Mesenchymal stem cell (in vitro differentiated cells and primary cell): ENCODE data around the gene RNF4.
"Not testable (repeated sequence)": the region's sequence is repeated elsewhere in the genome, so short reads cannot be mapped to it uniquely, and the experiment has no call there.

Experiments
- DNase-seq: peaks from one replicate; pipeline ENCODE4 v3.0.0-alpha.2; 2013
- H2AFZ ChIP-seq: one replicate; pipeline ENCODE4 v1.6.1; 2013; ENCODE audit warnings: low read depth, mild to moderate bottlenecking, control low read depth, inconsistent platforms, low read length, moderate library complexity
- H2AK5ac ChIP-seq: 2 replicates; pipeline ENCODE4 v1.6.1; 2013; ENCODE audit warnings: low read length, moderate library complexity, mild to moderate bottlenecking, inconsistent platforms; ENCODE audit not compliant: severe bottlenecking
- H2BK120ac ChIP-seq: one replicate; pipeline ENCODE4 v1.6.1; 2013; ENCODE audit warnings: low read depth, mild to moderate bottlenecking, inconsistent platforms, low read length, moderate library complexity
- H2BK12ac ChIP-seq, 2 experiments: one replicate each; pipeline ENCODE4 v1.6.1; 2013; ENCODE audit warnings: inconsistent platforms in 2 of 2, low read length in 2 of 2, mild to moderate bottlenecking in 2 of 2, moderate library complexity in 2 of 2, control low read depth in 1 of 2
- H2BK15ac ChIP-seq: one replicate; pipeline ENCODE4 v1.6.1; 2013; ENCODE audit warnings: mild to moderate bottlenecking, low read depth, inconsistent platforms; ENCODE audit not compliant: poor library complexity, severe bottlenecking
- H2BK5ac ChIP-seq: 2 replicates; pipeline ENCODE4 v1.6.1; 2013; ENCODE audit warnings: low read depth, mild to moderate bottlenecking, low read length, control low read depth, inconsistent platforms; ENCODE audit not compliant: poor library complexity, severe bottlenecking
- H3K14ac ChIP-seq, 2 experiments: one replicate each; pipeline ENCODE4 v1.6.1; 2013; ENCODE audit warnings: inconsistent platforms in 2 of 2, low read length in 2 of 2, control low read depth in 1 of 2, mild to moderate bottlenecking in 1 of 2, moderate library complexity in 1 of 2
- H3K18ac ChIP-seq, 2 experiments: one replicate each; pipeline ENCODE4 v1.6.1; 2013; ENCODE audit warnings: inconsistent platforms in 2 of 2, low read length in 2 of 2, control low read depth in 1 of 2, low read depth in 1 of 2, mild to moderate bottlenecking in 1 of 2
- H3K23ac ChIP-seq, 2 experiments: one replicate each; pipeline ENCODE4 v1.6.1; 2013; ENCODE audit warnings: inconsistent platforms in 2 of 2, low read length in 2 of 2, mild to moderate bottlenecking in 2 of 2, moderate library complexity in 2 of 2, control low read depth in 1 of 2
- H3K27ac ChIP-seq: 2 replicates; pipeline ENCODE4 v1.5.1; 2013; ENCODE audit warnings: mild to moderate bottlenecking, moderate library complexity, low read length, control low read depth, inconsistent platforms; ENCODE audit not compliant: poor library complexity, severe bottlenecking
- H3K27me3 ChIP-seq, 2 experiments: 2 replicates each; pipeline versions ENCODE4 v1.6.1 to v1.7.0; 2013; ENCODE audit warnings: low read length in 2 of 2, mild to moderate bottlenecking in 2 of 2, moderate library complexity in 2 of 2, control low read depth in 1 of 2, inconsistent platforms in 1 of 2; ENCODE audit not compliant: control insufficient read depth in 1 of 2, insufficient read depth in 1 of 2
- H3K36me3 ChIP-seq, 2 experiments: 2 replicates each; pipeline versions ENCODE4 v1.6.1 to v1.7.0; 2013; ENCODE audit warnings: low read length in 2 of 2, control low read depth in 1 of 2, inconsistent platforms in 1 of 2, low read depth in 1 of 2, mild to moderate bottlenecking in 1 of 2; ENCODE audit not compliant: insufficient read depth in 2 of 2, control insufficient read depth in 1 of 2
- H3K4ac ChIP-seq, 2 experiments: one replicate each; pipeline ENCODE4 v1.6.1; 2013; ENCODE audit warnings: inconsistent platforms in 2 of 2, low read length in 2 of 2, mild to moderate bottlenecking in 2 of 2, moderate library complexity in 2 of 2, control low read depth in 1 of 2, low read depth in 1 of 2
- H3K4me1 ChIP-seq: 2 replicates; pipeline ENCODE4 v1.6.1; 2013; ENCODE audit warnings: low read depth, low read length, control low read depth; ENCODE audit not compliant: control insufficient read depth, insufficient read depth
- H3K4me2 ChIP-seq: 2 replicates; pipeline ENCODE4 v1.6.1; 2013; ENCODE audit warnings: low read length, mild to moderate bottlenecking, inconsistent platforms; ENCODE audit not compliant: poor library complexity, severe bottlenecking
- H3K4me3 ChIP-seq, 2 experiments: 2 replicates each; pipeline versions ENCODE4 v1.5.1 to v1.7.0; 2013; ENCODE audit warnings: low read length in 2 of 2, mild to moderate bottlenecking in 2 of 2, control low read depth in 1 of 2, low read depth in 1 of 2; ENCODE audit not compliant: insufficient read depth in 1 of 2
- H3K79me1 ChIP-seq: replicated peaks from 2 replicates; pipeline ENCODE4 v1.6.1; 2013; ENCODE audit warnings: mild to moderate bottlenecking, control low read depth, low read length, inconsistent platforms; ENCODE audit not compliant: poor library complexity, severe bottlenecking
- H3K9ac ChIP-seq: 2 replicates; pipeline ENCODE4 v1.7.0; 2013; ENCODE audit warnings: mild to moderate bottlenecking, low read length, moderate library complexity
- H3K9me3 ChIP-seq: 2 replicates; pipeline ENCODE4 v1.7.0; 2013; ENCODE audit warnings: mild to moderate bottlenecking, low read length; ENCODE audit not compliant: control insufficient read depth
- H4K8ac ChIP-seq: one replicate; pipeline ENCODE4 v1.6.1; 2013; ENCODE audit warnings: inconsistent platforms, mild to moderate bottlenecking, low read length, moderate library complexity
- H4K91ac ChIP-seq: one replicate; pipeline ENCODE4 v1.6.1; 2013; ENCODE audit warnings: mild to moderate bottlenecking, low read length, inconsistent platforms
- WGBS: methylation state at CpG from one replicate; pipeline ENCODE4 v1.1.7; 2013; ENCODE audit warnings: mixed read lengths; 5-methylcytosine and 5-hydroxymethylcytosine counted together

Gene RNF4

GRCh38 chr4:2465544-2465943 lies 3.4 kb upstream of the RNF4 start:
- H2BK5ac ChIP-seq, H3K4me3 ChIP-seq, H4K91ac ChIP-seq, H2BK120ac ChIP-seq, H3K4me2 ChIP-seq, H3K27ac ChIP-seq, H2BK12ac ChIP-seq, H3K79me1 ChIP-seq, H3K36me3 ChIP-seq, H4K8ac ChIP-seq, H3K14ac ChIP-seq, H3K4ac ChIP-seq, H2AK5ac ChIP-seq, H3K18ac ChIP-seq, H3K23ac ChIP-seq, H2AFZ ChIP-seq, H3K27me3 ChIP-seq, DNase-seq, H2BK15ac ChIP-seq, H3K9me3 ChIP-seq, H3K9ac ChIP-seq: not testable (repeated sequence)
- peaks cover 13% of the 10 kb centered on the region for H3K4me1 ChIP-seq

- H3K79me1 ChIP-seq: peaks cover 4% of the 10 kb centered on the region
- H3K18ac ChIP-seq: peak overlapping the region; percentile 53 to 58
- H3K4me2 ChIP-seq: peak overlapping the region; percentile 65
- peaks cover 21 to 27% of the 10 kb centered on the region in 2 experiments for H3K36me3 ChIP-seq
- H2BK120ac ChIP-seq: peak overlapping the region; percentile 44
- no peaks in the 10 kb centered on the region for H3K27me3 ChIP-seq
- peak overlapping the region; percentile 96 for H3K9ac ChIP-seq
- H2AK5ac ChIP-seq: no peak overlapping the region
- no peak overlapping the region for H2BK15ac ChIP-seq
- peak overlapping the region in 1 of 2 experiments; percentile 71 for H3K23ac ChIP-seq
- peak overlapping the region; percentile 39 to 62 for H3K4ac ChIP-seq
- H3K27ac ChIP-seq: peak overlapping the region; percentile 85
- H3K14ac ChIP-seq: peak overlapping the region in 1 of 2 experiments; percentile 49
- WGBS: under 1% methylated on average over 78 of the region's 78 CpGs
- peak overlapping the region; percentile 67 for H2AFZ ChIP-seq
- H4K91ac ChIP-seq: peak overlapping the region; percentile 85
- peak overlapping the region; percentile 93 to 97 for H3K4me3 ChIP-seq
- peak; percentile 49 for DNase-seq
- no peak overlapping the region for H2BK5ac ChIP-seq
- H3K9me3 ChIP-seq: peaks cover 12% of the 10 kb centered on the region
- H2BK12ac ChIP-seq: no peak overlapping the region
- H3K4me1 ChIP-seq: peaks cover 8% of the 10 kb centered on the region
- H4K8ac ChIP-seq: peak overlapping the region; percentile 83
These were observed 482 bp downstream of the RNF4 start for GRCh38 chr4:2469192-2469984.

- peaks cover 4% of the 10 kb centered on the region for H3K79me1 ChIP-seq
- H4K91ac ChIP-seq: no peak overlapping the region
- no peak overlapping the region for H2AFZ ChIP-seq
- H4K8ac ChIP-seq: no peak overlapping the region
- WGBS: 91% methylated on average over 5 of the region's 7 CpGs
- H2BK12ac ChIP-seq: no peak overlapping the region
- H3K4me3 ChIP-seq: peak overlapping the region in 1 of 2 experiments; percentile 97
- H3K14ac ChIP-seq: no peak overlapping the region
- H2BK15ac ChIP-seq: no peak overlapping the region
- peaks cover 12% of the 10 kb centered on the region for H3K9me3 ChIP-seq
- no peak overlapping the region for H2BK5ac ChIP-seq
- no peak overlapping the region for H2BK120ac ChIP-seq
- peak overlapping the region; percentile 20 for H3K4me2 ChIP-seq
- no peak overlapping the region for H2AK5ac ChIP-seq
- H3K18ac ChIP-seq: no peak overlapping the region
- H3K36me3 ChIP-seq: peaks cover 19 to 24% of the 10 kb centered on the region in 2 experiments
- H3K4ac ChIP-seq: no peak overlapping the region
- peak overlapping the region; percentile 96 for H3K9ac ChIP-seq
- no peak overlapping the region for H3K23ac ChIP-seq
- H3K27ac ChIP-seq: no peak overlapping the region
- DNase-seq: no peak
- H3K27me3 ChIP-seq: no peaks in the 10 kb centered on the region
- peaks cover 8% of the 10 kb centered on the region for H3K4me1 ChIP-seq
These were observed 1.9 kb downstream of the RNF4 start for GRCh38 chr4:2470791-2471190.

GRCh38 chr4:2472187-2472586 lies 3.3 kb downstream of the RNF4 start:
- 100% methylated on average over 4 of the region's 4 CpGs for WGBS
- H4K8ac ChIP-seq: no peak overlapping the region
- H4K91ac ChIP-seq: no peak overlapping the region
- peak; percentile 30 for DNase-seq
- no peak overlapping the region for H2BK15ac ChIP-seq
- no peak overlapping the region for H3K9ac ChIP-seq
- no peaks in the 10 kb centered on the region for H3K27me3 ChIP-seq
- H2BK120ac ChIP-seq: no peak overlapping the region
- H3K4ac ChIP-seq: no peak overlapping the region
- H3K4me2 ChIP-seq: no peak overlapping the region
- H3K9me3 ChIP-seq: peaks cover 12% of the 10 kb centered on the region
- no peak overlapping the region for H2AFZ ChIP-seq
- H2BK5ac ChIP-seq: no peak overlapping the region
- no peak overlapping the region for H3K14ac ChIP-seq
- no peak overlapping the region for H3K18ac ChIP-seq
- no peak overlapping the region for H3K23ac ChIP-seq
- H3K36me3 ChIP-seq: peaks cover 19 to 24% of the 10 kb centered on the region in 2 experiments
- no peak overlapping the region for H2AK5ac ChIP-seq
- H3K27ac ChIP-seq: no peak overlapping the region
- H2BK12ac ChIP-seq: no peak overlapping the region
- peaks cover 11% of the 10 kb centered on the region for H3K4me1 ChIP-seq
- H3K4me3 ChIP-seq: peak overlapping the region in 1 of 2 experiments; percentile 17
- peaks cover 4% of the 10 kb centered on the region for H3K79me1 ChIP-seq
